ENCODE measurements around the gene PPP2R2D.

Gene PPP2R2D

DNA sequence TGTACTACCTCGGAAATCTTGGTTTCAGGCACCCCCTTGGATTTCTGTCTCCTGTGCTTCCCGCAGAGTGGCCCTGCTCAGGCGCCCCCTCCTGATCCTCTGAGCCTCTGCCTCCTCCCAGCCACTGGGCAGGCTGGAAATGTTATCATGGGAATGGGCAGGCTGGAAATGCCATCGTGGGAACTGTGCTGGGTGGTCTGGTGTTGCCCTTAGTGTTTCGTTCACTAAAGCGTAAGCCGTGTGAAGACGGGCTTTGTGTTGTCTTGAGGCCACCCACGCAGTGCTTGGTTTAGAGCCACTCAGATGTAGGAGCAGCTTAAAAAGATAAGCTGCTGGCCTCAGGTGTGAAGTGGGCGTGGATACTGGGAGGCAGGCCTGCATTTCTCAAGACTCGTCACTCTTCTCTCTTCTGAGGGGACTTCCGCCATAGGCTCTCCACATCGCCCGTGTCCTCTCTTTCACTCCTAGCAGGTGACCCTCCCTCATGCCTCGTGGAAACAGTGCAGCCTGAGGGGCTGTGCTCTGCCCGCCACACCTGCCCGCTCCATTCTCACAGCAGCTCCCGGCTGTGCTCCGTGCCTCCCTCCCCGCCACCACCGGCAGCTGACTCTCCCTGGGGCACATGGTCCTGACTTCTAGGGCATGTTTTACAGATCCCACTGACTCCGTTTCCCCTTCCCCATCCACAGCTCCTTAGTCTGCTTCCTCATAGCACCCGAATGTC is 28.5 kb downstream of the PPP2R2D start:
- no peak for DNase-seq (ENCODE audit: low read depth)

DNA sequence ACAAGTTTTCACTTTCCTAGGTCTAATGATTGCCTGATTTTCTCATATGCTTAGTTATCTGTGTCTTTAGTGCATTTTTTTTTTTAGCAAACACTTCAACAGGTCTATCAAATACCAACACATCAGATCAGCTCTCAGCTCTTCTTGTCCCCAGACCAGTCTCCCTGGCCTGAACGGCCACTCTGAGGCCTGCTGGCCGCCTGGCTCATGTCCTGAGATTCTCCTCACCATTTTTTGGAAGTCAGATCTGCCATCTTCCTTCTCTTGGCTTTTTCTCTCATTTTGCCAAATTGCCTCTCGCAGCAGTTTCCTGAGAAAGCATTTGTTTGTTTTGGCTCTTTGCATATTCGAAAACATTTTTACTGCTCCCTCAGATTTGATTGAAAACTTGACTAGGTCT is 29.3 kb downstream of the PPP2R2D start:
- no peak for DNase-seq (ENCODE audit: low read depth)

DNA sequence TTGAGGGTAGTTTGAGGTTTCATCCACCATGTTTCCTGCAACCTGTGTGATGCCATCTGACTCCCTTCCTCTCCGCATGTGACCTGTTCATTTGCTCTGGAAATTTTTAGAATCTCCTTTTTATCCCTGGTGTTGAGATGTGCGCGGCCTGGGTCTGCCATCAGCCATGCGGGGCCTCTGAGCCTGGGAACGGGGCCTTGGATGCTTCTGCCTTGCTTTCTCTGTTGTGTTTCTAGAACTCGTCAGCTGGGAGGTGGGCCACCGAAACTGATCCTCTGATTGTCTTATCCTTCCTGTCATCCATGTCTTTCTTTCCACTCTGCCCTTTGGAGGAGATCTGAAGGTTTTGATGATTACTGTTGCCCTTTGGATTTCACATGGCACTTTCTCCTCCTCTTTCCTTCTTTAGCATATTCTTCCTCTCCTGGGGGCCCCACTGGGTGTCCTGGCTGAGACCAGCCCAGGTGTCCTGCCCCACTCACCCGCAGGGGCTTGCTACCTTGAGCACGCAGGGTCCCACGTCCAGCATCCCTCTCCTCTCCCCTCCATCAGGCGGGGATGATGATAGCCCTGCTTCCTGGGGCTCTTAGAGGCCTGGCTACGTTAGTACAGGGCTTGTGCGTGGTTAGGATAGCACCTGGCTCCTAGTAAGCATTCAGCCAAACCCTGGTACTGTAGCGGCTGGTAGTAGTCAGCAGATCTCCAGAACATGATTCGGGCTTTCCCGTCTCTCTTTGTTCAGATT is 29.9 kb downstream of the PPP2R2D start:
- no peak for DNase-seq (ENCODE audit: low read depth)

DNA sequence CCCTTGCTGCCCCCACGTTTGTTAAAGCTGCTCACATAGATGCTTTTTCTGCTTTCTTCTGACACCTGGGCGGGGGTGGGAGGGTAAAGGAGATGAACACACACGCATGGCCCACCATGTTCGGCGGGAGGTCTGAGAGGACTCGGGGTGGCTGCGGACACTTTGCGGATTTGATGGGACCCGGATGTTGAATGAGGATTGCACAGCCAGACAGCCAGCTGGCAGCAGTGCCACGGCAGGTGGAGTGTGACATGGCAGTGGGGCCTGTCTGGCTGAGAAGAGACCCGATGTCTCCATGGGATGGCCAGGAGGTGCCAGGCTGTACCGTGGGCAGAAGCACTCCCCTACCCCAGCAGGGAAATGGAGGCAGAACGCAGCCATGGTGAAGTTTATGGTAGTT is 31.2 kb downstream of the PPP2R2D start:
- no peak for DNase-seq (ENCODE audit: low read depth)

DNA sequence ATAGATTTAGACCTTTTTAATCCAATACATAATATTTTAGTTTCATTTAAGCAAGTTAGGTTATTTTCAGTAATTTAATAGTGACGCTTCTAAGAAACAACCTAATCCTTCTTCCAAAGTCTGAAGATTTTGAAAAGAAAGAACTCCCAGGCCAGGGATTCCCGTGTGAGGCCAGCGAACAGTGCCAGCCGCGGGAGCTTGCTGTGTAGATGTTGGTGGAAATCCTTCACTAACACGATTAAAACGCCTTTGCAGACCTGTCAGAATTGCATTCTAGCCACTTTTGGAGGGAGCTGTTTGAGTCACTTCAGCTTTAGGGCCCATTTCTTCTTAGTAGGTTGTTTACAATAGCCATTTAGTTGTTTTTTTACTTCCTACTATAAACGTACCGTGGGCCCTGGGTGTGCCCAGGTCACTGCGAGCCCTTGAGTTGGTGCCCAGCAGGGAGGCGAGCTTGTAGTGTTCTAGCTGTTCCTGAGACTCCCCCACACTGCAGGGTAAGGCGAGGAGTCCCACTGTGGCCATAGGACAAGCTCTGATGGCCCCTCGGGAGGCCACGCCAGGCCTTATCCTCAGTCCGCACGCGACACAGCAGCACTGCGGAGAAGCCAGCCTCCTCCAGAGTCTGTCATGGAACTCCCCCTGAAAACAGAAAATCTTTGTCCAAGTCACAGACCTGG is 32.3 kb downstream of the PPP2R2D start:
- no peak for DNase-seq (ENCODE audit: low read depth)

DNA sequence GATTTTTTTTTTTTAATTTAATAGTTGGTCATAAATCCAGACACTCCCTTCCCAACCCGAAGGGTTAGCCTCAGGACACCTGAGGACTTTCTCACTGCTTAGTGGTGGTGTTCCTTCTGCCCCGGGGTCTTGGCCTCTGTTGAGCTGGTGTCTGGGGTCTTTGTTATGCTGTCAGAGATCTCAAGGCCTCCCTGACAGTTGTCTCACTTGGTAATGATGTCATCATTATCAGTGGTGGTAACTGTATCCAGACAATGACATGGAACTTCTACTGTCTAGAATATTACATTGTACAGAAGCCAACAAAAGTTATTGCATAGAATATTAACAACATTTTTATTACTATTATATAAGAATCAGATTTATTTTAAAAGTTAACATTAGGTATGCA is 32.9 kb downstream of the PPP2R2D start:
- no peak for DNase-seq (ENCODE audit: low read depth)

DNA sequence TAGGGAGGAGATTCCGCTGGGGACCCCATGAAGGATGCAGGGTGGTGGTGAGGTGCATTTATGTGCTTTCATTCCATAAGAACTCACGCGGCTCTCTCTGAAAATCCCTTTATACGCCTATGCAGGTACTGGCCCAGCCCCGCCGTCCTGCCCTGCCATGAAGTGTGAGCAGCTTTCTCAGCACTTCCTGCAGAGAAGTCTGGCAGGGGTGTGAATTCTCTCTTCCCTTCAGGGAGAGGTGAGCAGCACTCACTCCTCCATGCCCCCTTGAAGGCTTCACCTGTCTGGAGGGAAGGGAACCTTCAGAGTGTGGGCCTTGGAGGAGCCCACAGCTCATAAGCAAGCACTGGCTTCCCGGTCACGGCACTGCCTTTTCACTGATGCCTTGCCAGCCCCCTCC is 34.0 kb downstream of the PPP2R2D start:
- no peak for DNase-seq (ENCODE audit: low read depth)

DNA sequence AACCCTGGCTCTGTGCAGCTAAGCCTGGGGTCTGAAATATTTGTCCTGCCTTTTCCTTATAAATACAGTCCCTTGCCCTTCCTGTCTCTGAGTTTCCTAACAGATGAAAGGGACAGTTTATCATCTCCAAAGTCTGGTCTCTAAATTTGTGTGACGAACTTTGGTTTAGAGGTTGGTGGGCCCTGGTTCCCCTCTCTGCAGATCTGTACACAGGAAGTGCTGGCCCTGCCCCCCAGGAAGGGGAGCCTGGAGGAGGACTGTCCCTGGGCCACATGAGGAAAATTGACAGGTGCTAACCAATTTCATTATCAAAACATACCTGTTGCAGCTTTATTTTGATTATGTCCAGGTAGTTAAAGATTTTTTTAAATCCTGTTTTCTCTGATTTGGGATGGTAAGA is 34.5 kb downstream of the PPP2R2D start:
- DNase-seq (ENCODE audit: low read depth): no peak

DNA sequence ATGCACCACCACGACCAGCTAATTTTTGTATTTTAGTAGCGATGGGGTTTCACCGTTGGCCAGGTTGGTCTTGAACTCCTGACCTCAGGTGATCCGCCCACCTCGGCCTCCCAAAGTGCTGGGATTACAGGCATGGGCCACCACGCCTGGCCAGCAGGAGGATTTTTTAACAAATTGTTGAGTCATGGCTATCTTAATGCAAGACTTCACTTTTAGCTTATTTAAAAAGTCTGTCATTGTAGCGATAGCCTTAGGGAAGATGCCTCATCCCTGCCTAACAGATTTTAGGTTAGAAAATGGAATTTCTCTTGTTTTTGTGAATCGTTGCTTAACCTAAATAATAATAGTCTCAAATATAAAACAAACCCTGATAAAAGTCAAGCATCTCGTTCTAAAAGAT is 35.5 kb downstream of the PPP2R2D start:
- no peak for DNase-seq (ENCODE audit: low read depth)

DNA sequence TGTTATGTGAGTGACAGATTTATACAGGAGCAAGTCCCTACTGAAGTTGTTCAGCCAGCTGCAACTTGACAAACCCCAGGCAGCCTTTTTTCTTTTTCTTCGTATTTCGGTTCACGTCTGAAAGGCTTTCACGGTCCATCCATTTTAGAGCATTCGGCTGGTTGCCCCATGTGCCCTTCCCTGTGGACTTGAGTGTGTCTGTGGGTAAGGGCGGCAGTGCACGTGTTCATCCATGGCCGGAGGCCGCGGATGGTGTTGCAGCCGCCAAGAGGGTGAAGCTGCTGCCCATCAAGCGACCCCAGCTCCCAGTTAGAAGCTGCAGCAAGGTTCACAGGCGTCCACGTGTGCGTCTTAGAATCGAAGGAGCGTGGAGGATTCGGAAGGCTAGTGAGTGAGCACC is 35.9 kb downstream of the PPP2R2D start:
- DNase-seq (ENCODE audit: low read depth): no peak

DNA sequence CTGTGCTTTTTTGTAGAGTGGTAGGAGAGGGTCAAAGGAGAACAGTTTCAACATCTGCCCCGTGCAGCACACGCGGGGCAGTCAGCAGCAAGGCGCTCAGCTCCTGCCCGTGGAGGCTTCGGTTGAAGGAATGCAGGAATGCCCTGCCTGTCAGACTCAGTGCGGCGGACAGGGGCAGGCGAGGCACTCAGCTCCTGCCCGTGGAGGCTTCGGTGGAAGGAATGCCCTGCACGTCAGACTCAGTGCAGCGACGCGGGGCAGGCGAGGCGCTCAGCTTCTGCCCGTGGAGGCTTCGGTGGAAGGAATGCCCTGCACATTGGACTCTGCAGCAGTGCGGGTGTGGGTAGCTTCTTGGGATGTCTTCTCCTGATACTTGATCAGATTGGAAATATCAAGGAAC is 37.0 kb downstream of the PPP2R2D start:
- DNase-seq (ENCODE audit: low read depth): no peak

DNA sequence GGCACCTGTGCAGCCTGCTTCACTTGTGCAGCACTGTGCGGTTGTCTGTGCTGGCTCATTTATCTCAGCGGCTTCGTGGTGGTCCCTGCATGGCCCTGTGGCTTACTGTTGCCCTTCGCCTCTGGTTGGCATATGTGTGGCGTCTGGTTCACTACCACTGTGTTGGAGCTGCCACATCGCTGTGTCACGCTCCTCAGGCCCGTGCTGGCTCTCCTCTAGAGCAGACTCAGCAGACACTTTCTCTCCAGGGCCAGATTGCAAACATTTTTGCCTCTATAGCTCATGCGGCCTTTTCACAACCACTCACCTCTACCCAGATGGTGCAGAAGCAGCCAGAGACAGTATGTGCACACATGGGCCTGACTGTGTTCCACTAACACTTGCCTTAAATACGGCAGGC is 37.9 kb downstream of the PPP2R2D start:
- DNase-seq (ENCODE audit: low read depth): no peak

DNA sequence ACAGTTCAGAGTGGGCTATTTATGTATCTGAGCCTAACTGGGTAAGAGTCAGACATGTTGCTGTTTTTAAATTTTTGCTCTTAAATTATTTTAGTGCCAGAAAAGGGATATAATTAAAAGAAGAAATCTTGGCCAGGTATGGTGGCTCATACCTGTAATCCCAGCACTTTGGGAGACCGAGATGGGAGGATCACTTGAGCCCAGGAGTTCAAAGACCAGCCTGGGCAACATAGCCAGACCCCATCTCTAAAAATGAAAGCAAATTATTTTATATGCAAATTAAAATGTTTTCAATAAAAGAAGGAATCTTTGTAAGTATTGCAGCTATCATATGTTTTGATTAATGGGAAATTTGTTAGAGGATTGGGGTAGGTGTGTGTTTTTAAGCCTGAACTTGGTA is 41.6 kb downstream of the PPP2R2D start:
- no peak for DNase-seq (ENCODE audit: low read depth)

DNA sequence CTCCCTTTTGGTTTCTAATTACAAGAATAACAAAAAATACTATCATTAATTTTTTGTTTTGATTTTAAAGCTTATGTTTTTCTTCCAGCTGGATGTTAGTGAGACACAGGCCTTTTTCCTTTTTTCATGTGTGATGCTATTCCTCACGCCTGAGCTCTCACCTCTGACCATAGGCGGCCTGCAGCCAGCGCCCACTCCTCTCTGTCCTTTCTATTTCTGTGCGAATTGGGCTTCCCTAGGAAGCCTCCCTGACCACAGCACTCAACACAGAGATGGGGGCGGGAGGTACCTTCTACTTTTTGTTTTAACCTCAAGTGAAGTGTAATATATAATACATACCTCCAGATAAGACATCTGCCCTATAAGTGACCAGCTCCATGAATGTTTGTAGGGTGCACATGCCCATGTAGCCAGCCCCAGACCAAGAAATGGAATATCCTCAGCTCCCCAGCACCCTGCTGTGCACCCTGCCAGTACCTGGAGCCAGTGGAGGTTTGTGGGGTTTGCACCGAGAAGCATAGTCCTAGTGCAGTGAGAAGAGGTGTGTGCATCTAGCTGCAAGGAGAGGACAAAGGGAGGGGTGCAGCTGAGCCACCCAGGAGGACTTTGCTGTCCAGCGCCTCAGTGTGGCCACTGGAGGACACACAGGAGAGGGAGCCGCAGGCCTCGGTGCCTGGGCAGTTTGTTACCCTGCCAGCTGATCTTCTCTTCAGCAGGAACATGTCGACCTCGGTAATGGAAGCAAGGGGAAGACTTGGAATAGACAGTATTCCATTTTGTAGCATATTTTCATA is 42.4 kb downstream of the PPP2R2D start:
- no peak for DNase-seq (ENCODE audit: low read depth)

DNA sequence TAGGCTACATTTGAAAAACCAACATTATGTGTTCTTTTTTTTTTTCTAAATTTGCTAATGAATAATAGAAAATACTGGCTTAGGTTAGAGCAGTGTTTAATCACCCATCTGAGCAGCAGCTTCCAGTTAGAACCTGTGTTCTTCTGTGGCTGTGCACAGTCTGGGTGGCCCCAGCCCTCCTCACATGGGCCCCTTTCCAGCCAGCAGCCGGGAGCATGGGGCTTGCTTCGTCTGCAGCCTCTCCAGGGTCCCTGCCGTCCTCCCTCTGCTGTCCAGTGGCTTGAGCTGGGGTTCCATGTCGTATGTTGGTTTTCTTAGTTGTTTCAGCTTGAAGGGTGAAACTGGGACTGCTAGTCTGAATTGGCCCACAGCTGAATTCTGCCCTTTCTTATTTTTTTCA is 43.6 kb downstream of the PPP2R2D start:
- DNase-seq (ENCODE audit: low read depth): no peak

DNA sequence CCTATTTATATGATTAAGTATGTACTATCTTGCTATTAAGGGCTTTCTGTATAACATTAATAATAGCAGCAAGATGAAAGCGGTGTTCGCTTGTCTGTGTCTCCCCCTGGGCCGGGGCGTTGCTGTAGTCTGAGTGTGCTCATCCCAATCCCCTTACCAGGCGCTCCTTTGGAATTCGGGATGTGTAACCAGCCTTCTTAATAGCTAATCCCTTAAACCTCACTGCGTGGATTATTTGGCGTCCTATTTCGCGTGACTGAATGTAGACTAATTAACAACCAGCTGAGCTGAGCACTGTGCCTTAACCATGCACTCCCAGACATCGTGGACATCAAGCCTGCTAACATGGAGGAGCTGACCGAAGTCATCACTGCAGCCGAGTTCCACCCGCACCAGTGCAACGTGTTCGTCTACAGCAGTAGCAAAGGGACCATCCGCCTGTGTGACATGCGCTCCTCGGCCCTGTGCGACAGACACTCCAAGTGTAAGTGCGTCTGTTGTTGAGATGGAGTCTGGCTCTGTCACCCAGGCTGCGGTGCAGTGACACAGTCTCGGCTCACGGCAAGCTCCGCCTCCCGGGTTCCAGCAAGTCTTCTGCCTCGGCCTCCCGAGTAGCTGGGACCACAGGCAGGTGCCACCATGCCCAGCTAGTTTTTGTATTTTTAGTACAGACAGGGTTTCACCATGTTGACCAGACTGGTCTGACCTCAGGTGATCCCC is 44.3 kb downstream of the PPP2R2D start:
- no peak for DNase-seq (ENCODE audit: low read depth)

DNA sequence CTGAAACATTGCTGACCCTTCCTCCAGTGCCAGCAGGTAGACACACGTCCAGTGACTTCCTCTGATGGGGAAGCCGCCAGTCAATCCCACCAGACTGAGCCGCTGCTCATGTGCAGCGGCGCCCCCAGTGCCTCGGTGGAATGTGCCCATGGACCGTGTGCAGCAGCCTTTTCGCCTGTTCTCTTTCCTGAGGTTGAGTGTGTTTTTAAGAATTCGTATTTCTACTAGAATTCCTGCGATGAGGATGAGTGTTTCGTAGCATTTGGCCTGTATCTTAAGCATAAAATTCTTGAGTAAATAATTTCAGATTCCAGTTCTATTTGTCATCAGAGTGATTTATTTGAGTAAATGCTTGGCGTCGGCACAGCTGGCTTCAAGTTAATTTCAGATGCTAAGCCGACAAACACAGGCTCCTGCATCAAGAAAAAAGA is 45.5 kb downstream of the PPP2R2D start:
- DNase-seq (ENCODE audit: low read depth): no peak

DNA sequence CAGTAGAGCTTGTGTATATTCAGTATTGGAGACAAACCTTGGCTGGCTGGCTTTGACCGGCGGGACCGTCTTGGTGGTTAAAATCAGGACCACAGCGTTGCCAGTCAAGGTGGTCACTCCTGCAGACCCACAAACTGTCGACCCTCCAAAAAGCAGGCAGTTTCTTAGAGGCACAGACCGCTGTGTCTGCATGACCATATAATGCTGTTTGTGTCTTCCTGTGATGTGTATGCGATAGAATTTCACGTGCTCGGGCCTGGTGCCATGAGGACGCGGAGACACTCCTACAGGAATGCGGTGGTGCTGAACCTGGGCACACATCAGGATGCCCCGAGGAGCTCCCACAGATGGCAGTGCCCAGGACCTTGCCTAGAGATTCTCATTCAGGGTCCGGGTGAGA is 46.1 kb downstream of the PPP2R2D start:
- DNase-seq (ENCODE audit: low read depth): no peak

DNA sequence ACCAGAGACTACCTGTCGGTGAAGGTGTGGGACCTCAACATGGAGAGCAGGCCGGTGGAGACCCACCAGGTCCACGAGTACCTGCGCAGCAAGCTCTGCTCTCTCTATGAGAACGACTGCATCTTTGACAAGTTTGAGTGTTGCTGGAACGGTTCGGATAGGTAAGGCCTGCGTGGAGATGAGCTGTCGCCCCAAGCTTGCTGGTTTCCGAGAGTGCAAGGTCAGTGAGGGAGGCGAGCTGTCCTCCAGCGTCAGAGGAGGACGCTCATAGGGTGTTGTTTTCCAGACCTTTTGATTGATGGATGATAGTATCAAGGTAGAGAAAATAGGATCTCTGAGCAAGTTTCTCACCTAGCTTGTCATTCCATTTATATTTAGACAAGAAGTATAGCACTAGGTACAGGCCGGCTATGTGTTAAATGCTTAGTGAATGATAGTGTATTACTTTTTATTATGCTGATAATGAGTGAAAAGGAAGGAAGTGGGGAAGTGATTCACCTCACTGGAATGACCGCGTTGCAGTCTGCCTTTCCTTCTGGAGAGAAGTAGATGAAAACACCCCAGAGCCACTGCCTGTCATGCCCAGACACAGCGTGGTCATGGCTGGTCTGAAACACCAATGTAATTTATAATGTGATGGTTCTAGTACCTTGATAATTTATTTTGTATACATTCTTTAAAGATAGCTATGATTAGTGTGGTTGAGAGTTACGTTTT is 47.0 kb downstream of the PPP2R2D start:
- no peak for DNase-seq (ENCODE audit: low read depth)

DNA sequence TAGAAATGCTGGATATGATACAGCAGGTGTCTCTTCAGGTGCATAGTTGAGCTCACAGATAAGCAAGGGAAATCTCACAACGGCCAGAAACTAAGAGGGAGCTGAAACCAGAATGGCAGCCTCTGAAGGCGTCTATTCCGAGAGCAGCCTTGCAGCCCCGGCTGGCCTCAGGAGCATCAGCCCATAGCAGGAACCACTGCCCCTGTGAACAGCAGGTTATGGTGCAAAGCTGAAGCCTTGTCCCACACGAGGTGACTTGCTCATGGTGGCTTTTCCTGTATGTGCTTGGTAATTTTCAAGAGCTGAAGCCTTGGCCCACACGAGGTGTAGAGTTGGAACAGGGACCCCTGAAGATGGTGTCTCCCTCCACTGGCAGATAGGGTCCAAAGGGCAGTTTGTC is 47.7 kb downstream of the PPP2R2D start:
- DNase-seq (ENCODE audit: low read depth): no peak
